Suprapubic skin (tissue), 3 donors: ENCODE data around the gene TUBGCP5.

Source experiments
- CTCF ChIP-seq, 2 donors: fragments of 200-600 bp in 1 of 2; fragments of 450-650 bp in 1 of 2; sonication (generic) in 1 of 2; IDR thresholded peaks; one replicate each; pipeline ENCODE4 v1.5.1; 2016 to 2019; ENCODE audit warnings: antibody characterized with exemption in 2 of 2, mild to moderate bottlenecking in 1 of 2, moderate library complexity in 1 of 2
- EP300 ChIP-seq: sonication (generic); formaldehyde crosslinking; IDR thresholded peaks from one replicate; pipeline ENCODE4 v1.6.1; 2017; ENCODE audit warnings: antibody characterized with exemption

GRCh38 chr15:23057707-23058106, 18.3 kb upstream of the TUBGCP5 start:
- TF ChIP-seq CTCF (IDR thresholded peaks at IDR 0.05) (no peak), EP300 (no peak)
